ENCODE data around the gene LYRM9.
A peak's percentile ranks its signal among the peaks of the same experiment; 100 is the strongest.
"Not testable (repeated sequence)": the region's sequence is repeated elsewhere in the genome, so short reads cannot be mapped to it uniquely, and the experiment has no call there.

The LYRM9 gene

GRCh38 chr17:27892866-27893769, at the start of gene LYRM9:
Gene LYRM9 (minus strand): TSS chr17:27893365. CDS start chr17:27882694, 10,671 bp downstream.
- DNase-seq: peak; percentile 46

GRCh38 chr17:27940503-27941428, 47.6 kb upstream of the LYRM9 start:
- DNase-seq: no peak

GRCh38 chr17:27939474-27940465, 46.6 kb upstream of the LYRM9 start:
- no peak for DNase-seq

- DNase-seq: no peak
Measured at GRCh38 chr17:27938864-27939263, 45.7 kb upstream of the LYRM9 start.

GRCh38 chr17:27938241-27938640, 45.1 kb upstream of the LYRM9 start:
- no peak for DNase-seq

- no peak for DNase-seq
Measured at GRCh38 chr17:27937025-27937546, 43.9 kb upstream of the LYRM9 start.

- DNase-seq: no peak
Measured at GRCh38 chr17:27930000-27930399, 36.8 kb upstream of the LYRM9 start.

- DNase-seq: no peak
Measured at GRCh38 chr17:27928587-27928986, 35.4 kb upstream of the LYRM9 start.

- no peak for DNase-seq
Measured at GRCh38 chr17:27927781-27928180, 34.6 kb upstream of the LYRM9 start.

GRCh38 chr17:27921599-27921998, 28.4 kb upstream of the LYRM9 start:
- DNase-seq: no peak

GRCh38 chr17:27921077-27921476, 27.9 kb upstream of the LYRM9 start:
- no peak for DNase-seq

GRCh38 chr17:27920569-27920968, 27.4 kb upstream of the LYRM9 start:
- no peak for DNase-seq

GRCh38 chr17:27919079-27919478, 25.9 kb upstream of the LYRM9 start:
- DNase-seq: no peak

- DNase-seq: no peak
Measured at GRCh38 chr17:27918498-27918897, 25.3 kb upstream of the LYRM9 start.

- no peak for DNase-seq
Measured at GRCh38 chr17:27917000-27917399, 23.8 kb upstream of the LYRM9 start.

GRCh38 chr17:27915709-27916108, 22.5 kb upstream of the LYRM9 start:
- DNase-seq: no peak

- DNase-seq: no peak
Measured at GRCh38 chr17:27914382-27914781, 21.2 kb upstream of the LYRM9 start.

- no peak for DNase-seq
Measured at GRCh38 chr17:27912964-27913363, 19.8 kb upstream of the LYRM9 start.

GRCh38 chr17:27912299-27912698, 19.1 kb upstream of the LYRM9 start:
- DNase-seq: not testable (repeated sequence)

- DNase-seq: no peak
Measured at GRCh38 chr17:27907976-27908558, 14.9 kb upstream of the LYRM9 start.

- no peak for DNase-seq
Measured at GRCh38 chr17:27906623-27907022, 13.5 kb upstream of the LYRM9 start.

GRCh38 chr17:27906226-27906580, 13.0 kb upstream of the LYRM9 start:
- DNase-seq: no peak

All from DMS79 (cell line).